Mesodermal cell (in vitro differentiated cells): ENCODE measurements around the gene STT3B.

ENCODE experiments used
- H3K27ac ChIP-seq: 2 replicates; pipeline ENCODE4 v1.7.0; 2013; ENCODE audit warnings: mild to moderate bottlenecking, low read depth, low read length, moderate library complexity; ENCODE audit not compliant: severe bottlenecking
- H3K36me3 ChIP-seq: 2 replicates; pipeline ENCODE4 v1.7.1; 2013; ENCODE audit warnings: mild to moderate bottlenecking, low read length, moderate library complexity; ENCODE audit not compliant: control insufficient read depth, insufficient read depth
- H3K4me1 ChIP-seq: one replicate; pipeline ENCODE4 v1.7.1; 2013; ENCODE audit warnings: mild to moderate bottlenecking, low read length; ENCODE audit not compliant: insufficient read depth, control insufficient read depth, poor library complexity, severe bottlenecking
- H3K4me3 ChIP-seq: 2 replicates; pipeline ENCODE4 v1.7.0; 2013; ENCODE audit warnings: low read length, control low read depth, mild to moderate bottlenecking; ENCODE audit not compliant: insufficient read depth, poor library complexity, severe bottlenecking; ENCODE audit errors: extremely low read depth
- H3K9me3 ChIP-seq: 2 replicates; pipeline ENCODE4 v1.7.1; 2013; ENCODE audit warnings: mild to moderate bottlenecking, low read length, moderate library complexity; ENCODE audit not compliant: control insufficient read depth
- WGBS, 2 experiments: methylation state at CpG; one replicate each; pipeline ENCODE4 v1.1.5; 2013; ENCODE audit warnings: missing lambda C conversion rate in 2 of 2; ENCODE audit not compliant: insufficient coverage in 2 of 2; 5-methylcytosine and 5-hydroxymethylcytosine counted together

The STT3B gene

GRCh38 chr3:31516757-31517156 lies 16.0 kb upstream of the STT3B start:
- H3K4me3 ChIP-seq: no peak overlapping the region
- WGBS, 2 experiments: 89 to 100% methylated on average over 1 to 2 of the region's 3 CpGs
- no peaks in the 10 kb centered on the region for H3K9me3 ChIP-seq
- H3K27ac ChIP-seq: no peak overlapping the region
- no peaks in the 10 kb centered on the region for H3K4me1 ChIP-seq
- H3K36me3 ChIP-seq: no peaks in the 10 kb centered on the region

GRCh38 chr3:31521468-31521867 lies 11.3 kb upstream of the STT3B start:
- no peaks in the 10 kb centered on the region for H3K9me3 ChIP-seq
- no peak overlapping the region for H3K4me3 ChIP-seq
- no peaks in the 10 kb centered on the region for H3K36me3 ChIP-seq
- WGBS, 2 experiments: 100% methylated on average over 1 of the region's 2 CpGs
- no peak overlapping the region for H3K27ac ChIP-seq
- no peaks in the 10 kb centered on the region for H3K4me1 ChIP-seq

GRCh38 chr3:31522152-31522551 lies 10.6 kb upstream of the STT3B start:
- Histone ChIP-seq H3K36me3 (no peaks in the 10 kb centered on the region), H3K4me1 (no peaks in the 10 kb centered on the region), H3K4me3 (no peak overlapping the region), H3K27ac (no peak overlapping the region), H3K9me3 (no peaks in the 10 kb centered on the region)
- WGBS, 2 experiments: 60 to 88% methylated on average over 1 of the region's 1 CpG

GRCh38 chr3:31523543-31523942 lies 9.2 kb upstream of the STT3B start:
- WGBS, 2 experiments: 100% methylated on average over 1 of the region's 1 CpG; no CpG with 5 or more reads in 1 of the 2 experiments

GRCh38 chr3:31525532-31525931 lies 7.2 kb upstream of the STT3B start:
- Histone ChIP-seq H3K4me3 (no peak overlapping the region), H3K27ac (no peak overlapping the region), H3K36me3 (no peaks in the 10 kb centered on the region), H3K4me1 (peaks cover under 1% of the 10 kb centered on the region), H3K9me3 (no peaks in the 10 kb centered on the region)

More at GRCh38 chr3:31523543-31523942, 9.2 kb upstream of the STT3B start:
- no peaks in the 10 kb centered on the region for H3K36me3 ChIP-seq
- H3K4me1 ChIP-seq: no peaks in the 10 kb centered on the region
- no peaks in the 10 kb centered on the region for H3K9me3 ChIP-seq
- no peak overlapping the region for H3K4me3 ChIP-seq
- H3K27ac ChIP-seq: no peak overlapping the region

- no peak overlapping the region for H3K4me3 ChIP-seq
- 80% methylated on average over 1 of the region's 1 CpG; no CpG with 5 or more reads in 1 of the 2 experiments for WGBS, 2 experiments
- H3K4me1 ChIP-seq: peaks cover 3% of the 10 kb centered on the region
- H3K36me3 ChIP-seq: no peaks in the 10 kb centered on the region
- H3K9me3 ChIP-seq: no peaks in the 10 kb centered on the region
- H3K27ac ChIP-seq: no peak overlapping the region
These were observed 3.3 kb upstream of the STT3B start for GRCh38 chr3:31529421-31529820.

GRCh38 chr3:31530039-31530959 lies 2.4 kb upstream of the STT3B start:
- Histone ChIP-seq H3K27ac (no peak overlapping the region), H3K36me3 (no peaks in the 10 kb centered on the region), H3K9me3 (no peaks in the 10 kb centered on the region), H3K4me1 (peaks cover 3% of the 10 kb centered on the region), H3K4me3 (peak overlapping the region; percentile 75)
- WGBS, 2 experiments: 94 to 96% methylated on average over 7 to 8 of the region's 11 CpGs

- WGBS, 2 experiments: 33% methylated on average over 1 of the region's 4 CpGs; no CpG with 5 or more reads in 1 of the 2 experiments
- Histone ChIP-seq H3K4me1 (peaks cover 5% of the 10 kb centered on the region), H3K9me3 (no peaks in the 10 kb centered on the region), H3K36me3 (no peaks in the 10 kb centered on the region), H3K4me3 (peak overlapping the region; percentile 75), H3K27ac (peak overlapping the region; percentile 99)
These were observed 1.8 kb upstream of the STT3B start for GRCh38 chr3:31530960-31531335.

- H3K4me3 ChIP-seq: peak overlapping the region; percentile 75
- no peaks in the 10 kb centered on the region for H3K36me3 ChIP-seq
- H3K27ac ChIP-seq: peak overlapping the region; percentile 99
- 0% methylated on average over 19 to 24 of the region's 31 CpGs for WGBS, 2 experiments
- H3K9me3 ChIP-seq: no peaks in the 10 kb centered on the region
- H3K4me1 ChIP-seq: peaks cover 7% of the 10 kb centered on the region
These were observed 1.2 kb upstream of the STT3B start for GRCh38 chr3:31531452-31531991.

- Histone ChIP-seq H3K4me1 (peaks cover 11% of the 10 kb centered on the region), H3K4me3 (peak overlapping the region; percentile 75), H3K36me3 (no peaks in the 10 kb centered on the region), H3K27ac (peak overlapping the region; percentile 99), H3K9me3 (no peaks in the 10 kb centered on the region)
- WGBS, 2 experiments: 0% methylated on average over 43 to 62 of the region's 73 CpGs
These were observed 636 bp upstream of the STT3B start for GRCh38 chr3:31531992-31532586.
